Activated T-cell treated with anti-CD3 and anti-CD28 coated beads for 48 hours (primary cell): ENCODE data around the gene CSNK1A1.
"Not testable (repeated sequence)": the region's sequence is repeated elsewhere in the genome, so short reads cannot be mapped to it uniquely, and the experiment has no call there.

Source experiments
- DNase-seq: peaks from one replicate; pipeline ENCODE4 v3.0.0-alpha.2; 2020; ENCODE audit warnings: low read depth

CSNK1A1 gene

DNA sequence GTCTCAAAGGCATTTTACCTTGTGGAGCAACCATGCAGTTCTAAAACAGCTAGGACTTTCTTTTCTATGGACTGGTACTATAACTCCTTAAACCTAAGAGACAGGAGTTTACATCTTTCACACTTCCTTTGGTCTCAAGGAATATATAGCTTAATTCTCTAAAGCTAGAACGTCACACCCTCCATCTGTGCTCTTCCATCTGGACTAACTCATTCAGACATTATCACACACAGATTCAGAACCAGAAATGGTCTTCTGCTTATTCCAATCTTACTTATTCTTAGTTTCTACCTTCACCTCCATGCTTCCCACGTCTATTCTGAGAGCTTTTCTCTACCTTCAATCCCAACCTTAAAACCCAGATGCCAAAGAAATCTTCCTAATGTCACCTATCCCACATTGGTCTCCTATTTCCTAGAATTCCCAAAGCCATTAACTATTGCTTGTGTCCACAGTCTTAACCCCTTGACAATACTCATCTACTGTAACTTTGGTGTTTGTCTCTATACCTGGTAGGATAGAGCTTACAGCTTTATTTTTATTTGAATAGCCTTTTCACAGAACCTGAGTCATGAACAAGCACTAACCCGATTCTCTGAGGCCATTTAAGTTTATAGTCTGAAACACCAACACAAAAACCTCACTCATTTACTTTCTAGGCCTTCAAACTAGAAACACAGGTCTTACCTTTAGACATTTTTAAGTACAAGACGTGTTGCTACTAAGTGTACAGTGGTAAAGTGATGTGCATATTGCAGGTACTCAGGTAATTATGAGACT lies 22.8 kb downstream of the CSNK1A1 start:
- no peak for DNase-seq

GRCh38 chr5:149526845-149527590 lies 24.2 kb downstream of the CSNK1A1 start:
- DNase-seq: no peak

DNA sequence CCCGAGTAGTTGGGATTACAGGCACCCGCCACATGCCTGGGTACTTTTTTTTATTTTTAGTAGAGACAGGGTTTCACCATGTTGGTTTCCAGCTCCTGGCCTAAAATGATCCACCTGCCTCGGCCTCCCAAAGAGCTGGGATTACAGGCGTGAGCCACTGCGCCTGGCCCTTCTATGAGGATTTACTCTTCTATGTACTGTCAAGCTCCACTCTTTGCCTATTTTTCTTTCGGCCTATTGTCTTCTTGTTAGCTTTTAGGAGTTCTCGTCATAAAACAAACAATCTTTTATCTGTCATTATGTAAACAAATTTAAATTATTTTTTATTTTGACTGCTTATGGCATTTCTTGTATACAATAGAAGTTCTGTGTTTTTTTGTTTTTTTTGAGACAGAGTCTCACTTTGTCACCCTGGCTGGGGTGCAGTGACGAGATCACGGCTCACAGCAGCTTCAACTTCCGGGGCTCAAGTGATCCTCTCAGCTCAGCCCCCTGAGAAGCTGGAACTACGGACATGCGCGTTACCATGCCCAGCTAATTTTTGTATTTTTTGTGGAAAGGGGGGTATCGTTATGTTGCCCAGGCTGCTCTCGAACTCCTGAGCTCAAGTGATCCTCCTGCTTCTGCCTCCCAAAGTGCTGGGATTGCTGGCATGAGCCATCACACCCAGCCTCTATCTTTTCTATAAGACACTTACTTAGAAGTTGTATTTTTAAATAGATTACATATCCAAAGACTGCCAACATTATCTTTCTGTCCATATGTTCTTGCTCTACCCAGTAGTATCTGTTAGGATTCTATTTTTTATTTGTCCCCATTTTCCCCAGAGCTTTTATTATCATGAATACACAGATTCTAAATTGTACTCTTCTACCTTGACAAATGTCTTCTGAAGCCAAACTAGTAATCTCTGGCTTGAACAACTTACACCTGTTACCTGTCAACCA lies 29.2 kb downstream of the CSNK1A1 start:
- DNase-seq: no peak

- no peak for DNase-seq
Observed at GRCh38 chr5:149519601-149520000, 31.6 kb downstream of the CSNK1A1 start.

- no peak for DNase-seq
Observed at GRCh38 chr5:149518620-149519019, 32.6 kb downstream of the CSNK1A1 start.

GRCh38 chr5:149517461-149518122 lies 33.6 kb downstream of the CSNK1A1 start:
- DNase-seq: no peak

GRCh38 chr5:149514512-149514911 lies 36.7 kb downstream of the CSNK1A1 start:
- DNase-seq: no peak

- not testable (repeated sequence) for DNase-seq
Observed at GRCh38 chr5:149513372-149513947, 37.8 kb downstream of the CSNK1A1 start.

- no peak for DNase-seq
Observed at GRCh38 chr5:149510136-149510535, 41.1 kb downstream of the CSNK1A1 start.

GRCh38 chr5:149504677-149505076 lies 46.6 kb downstream of the CSNK1A1 start:
- DNase-seq: no peak

DNA sequence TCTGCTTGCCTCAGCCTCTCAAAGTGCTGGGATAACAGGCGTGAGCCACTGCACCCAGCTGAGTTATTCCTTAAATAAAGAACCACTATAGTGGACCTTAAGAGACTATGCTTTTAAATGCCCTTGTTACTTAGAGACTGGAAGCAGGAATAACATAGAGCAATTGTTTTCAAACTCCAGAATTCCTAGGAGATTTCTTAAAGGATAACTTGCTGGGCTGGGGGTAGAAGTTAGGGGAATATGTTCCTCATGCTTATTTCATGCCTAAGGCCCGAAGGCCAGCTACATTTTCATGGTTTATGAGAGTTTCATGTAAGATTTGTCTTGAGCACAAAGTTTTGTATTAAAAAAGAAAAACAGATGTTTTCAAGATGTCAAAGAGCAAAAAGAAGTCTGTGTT lies 48.2 kb downstream of the CSNK1A1 start:
- no peak for DNase-seq

DNA sequence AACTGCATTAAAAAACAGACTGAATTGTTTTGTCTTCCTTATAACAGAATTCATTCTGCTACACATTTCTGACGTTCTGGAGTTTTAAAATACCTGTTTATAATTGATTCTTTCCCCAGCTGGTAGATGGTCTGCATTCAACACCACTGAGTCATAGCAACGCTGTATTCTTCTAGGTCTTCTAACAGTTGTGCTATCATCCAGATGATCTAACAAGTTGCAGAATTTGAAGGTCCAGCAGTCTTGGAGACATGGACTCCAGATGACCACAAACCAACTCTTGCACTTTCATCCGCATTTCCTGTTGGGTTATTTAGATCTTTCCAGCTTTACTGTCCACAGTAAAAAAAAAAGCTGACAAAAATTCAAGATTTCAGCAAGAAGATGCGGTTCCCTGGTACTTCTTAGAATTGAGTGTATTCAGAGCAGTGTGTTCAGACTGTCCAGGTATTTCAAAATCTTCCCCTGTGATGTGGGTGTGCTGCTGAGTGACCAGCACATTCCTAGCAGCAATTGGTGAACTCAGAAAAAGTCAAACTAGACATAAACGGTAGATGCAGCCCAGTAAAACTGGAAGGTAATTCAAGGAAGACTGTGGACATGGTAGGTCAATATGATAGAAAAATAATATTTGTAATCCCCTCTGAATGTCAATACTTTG lies 50.2 kb downstream of the CSNK1A1 start:
- no peak for DNase-seq

DNA sequence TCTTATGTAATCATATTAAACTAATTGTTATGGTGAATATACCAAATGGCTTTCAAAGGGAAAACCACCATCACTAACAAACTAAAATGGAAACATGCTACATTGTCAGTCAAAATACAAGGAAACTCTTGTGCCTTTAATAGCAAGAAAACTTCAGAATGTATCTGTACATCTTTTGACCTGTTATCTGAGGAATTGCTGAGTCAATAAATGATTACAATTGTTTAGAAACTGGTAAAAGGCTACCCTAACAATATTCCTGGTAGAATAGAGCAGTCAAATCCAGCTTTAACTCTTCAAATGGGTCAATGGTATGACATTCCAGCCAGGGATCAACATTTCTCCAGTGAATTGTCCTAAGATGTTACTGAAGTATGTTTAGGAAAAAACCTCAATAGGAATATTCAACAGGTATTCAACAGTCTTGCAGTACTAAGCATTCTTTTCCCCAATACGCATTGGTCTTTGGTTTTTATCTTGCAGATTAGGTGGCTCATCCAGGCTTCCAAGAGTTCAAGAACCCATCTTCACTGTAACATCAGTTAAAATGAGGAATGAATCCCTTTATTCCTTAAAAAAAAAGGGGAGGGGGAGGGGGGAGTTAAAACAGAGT lies 52.4 kb downstream of the CSNK1A1 start:
- no peak for DNase-seq

GRCh38 chr5:149497357-149497756 lies 53.9 kb downstream of the CSNK1A1 start:
- no peak for DNase-seq

GRCh38 chr5:149496917-149497316 lies 54.3 kb downstream of the CSNK1A1 start:
- no peak for DNase-seq

GRCh38 chr5:149496166-149496565 lies 55.1 kb downstream of the CSNK1A1 start:
- no peak for DNase-seq

- no peak for DNase-seq
Observed at GRCh38 chr5:149495673-149496072, 55.6 kb downstream of the CSNK1A1 start.

GRCh38 chr5:149493316-149493715 lies 57.9 kb downstream of the CSNK1A1 start:
- DNase-seq: no peak

- DNase-seq: no peak
Observed at GRCh38 chr5:149492781-149493180, 58.5 kb downstream of the CSNK1A1 start.
